Stimulated activated CD4-positive, alpha-beta T cell treated with anti-CD3 and anti-CD28 coated beads, Interleukin-12 subunit alpha, Interleukin-12 subunit beta, amount 100 ng/mL, for 4 hours (primary cell): Measurements from ENCODE around the gene ZNF75A.

Experiments used
- DNase-seq: peaks from one replicate; pipeline ENCODE4 v3.0.0-alpha.2; 2020

ZNF75A gene

GRCh38 chr16:3289998-3290673 lies 15.2 kb upstream of the ZNF75A start:
- no peak for DNase-seq

GRCh38 chr16:3292604-3293003 lies 12.7 kb upstream of the ZNF75A start:
- no peak for DNase-seq

GRCh38 chr16:3295209-3295608 lies 10.1 kb upstream of the ZNF75A start:
- DNase-seq, result no peak

GRCh38 chr16:3295783-3296182 lies 9.5 kb upstream of the ZNF75A start:
- no peak for DNase-seq

- DNase-seq, result no peak
These were observed 927 bp upstream of the ZNF75A start for GRCh38 chr16:3304370-3304769.

- no peak for DNase-seq
These were observed 781 bp downstream of the ZNF75A start for GRCh38 chr16:3306078-3306477.

- no peak for DNase-seq
These were observed 6.2 kb downstream of the ZNF75A start for GRCh38 chr16:3311496-3311895.

- DNase-seq, result no peak
These were observed 12.2 kb downstream of the ZNF75A start for GRCh38 chr16:3317315-3317999.

GRCh38 chr16:3321816-3322215 lies 16.5 kb downstream of the ZNF75A start:
- DNase-seq, result no peak

GRCh38 chr16:3327514-3327913 lies 22.2 kb downstream of the ZNF75A start:
- DNase-seq, result no peak

- DNase-seq, result no peak
These were observed 22.8 kb downstream of the ZNF75A start for GRCh38 chr16:3328104-3328503.

GRCh38 chr16:3328643-3329042 lies 23.3 kb downstream of the ZNF75A start:
- no peak for DNase-seq

GRCh38 chr16:3346041-3346440 lies 40.7 kb downstream of the ZNF75A start:
- no peak for DNase-seq

GRCh38 chr16:3347586-3347985 lies 42.3 kb downstream of the ZNF75A start:
- DNase-seq, result no peak

- DNase-seq, result no peak
These were observed 43.4 kb downstream of the ZNF75A start for GRCh38 chr16:3348547-3349167.

GRCh38 chr16:3349175-3349574 lies 43.9 kb downstream of the ZNF75A start:
- no peak for DNase-seq

- DNase-seq, result no peak
These were observed 50.3 kb downstream of the ZNF75A start, which contains the start of gene OR2C1 for GRCh38 chr16:3355589-3355988. Gene OR2C1, plus strand, starts transcription at chr16:3355889. Its CDS starts 52 bp downstream, at chr16:3355941.

- DNase-seq, result no peak
These were observed 50.8 kb downstream of the ZNF75A start for GRCh38 chr16:3356118-3356517.

GRCh38 chr16:3358871-3359270 lies 53.6 kb downstream of the ZNF75A start:
- DNase-seq, result no peak

- DNase-seq, result no peak
These were observed 57.6 kb downstream of the ZNF75A start for GRCh38 chr16:3362931-3363330.

GRCh38 chr16:3363793-3364192 lies 58.5 kb downstream of the ZNF75A start:
- no peak for DNase-seq

GRCh38 chr16:3364774-3365427 lies 59.6 kb downstream of the ZNF75A start:
- peak; percentile 76 for DNase-seq
